Lower lobe of right lung (tissue), 2 donors: ENCODE results near the gene CDHR4. TPM values are rescaled to one million over a fixed set of nuclear protein-coding genes. Genes with fewer than 3 reads are reported as not detected.
A peak's percentile ranks its signal among the peaks of the same experiment; 100 is the strongest.

Experiments
- ATAC-seq, 2 donors: fragments of 200-7000 bp; cut with Tn5 transposase; one replicate each; pipeline ENCODE4 v1.9.1; 2020 to 2022; ENCODE audit warnings: mild to moderate bottlenecking in 2 of 2, moderate library complexity in 2 of 2
- DNase-seq: peaks from one replicate; pipeline ENCODE4 v3.0.0-alpha.2; 2020
- H3K27ac ChIP-seq: fragments of 200-600 bp; one replicate; pipeline ENCODE4 v1.8.0; 2022
- H3K27me3 ChIP-seq: fragments of 200-600 bp; one replicate; pipeline ENCODE4 v1.8.0; 2022; ENCODE audit warnings: low read depth
- H3K36me3 ChIP-seq: fragments of 200-600 bp; one replicate; pipeline ENCODE4 v1.8.0; 2022; ENCODE audit warnings: mild to moderate bottlenecking
- H3K4me1 ChIP-seq: fragments of 200-600 bp; one replicate; pipeline ENCODE4 v1.8.0; 2022
- H3K4me3 ChIP-seq: fragments of 200-600 bp; one replicate; pipeline ENCODE4 v1.8.0; 2022; ENCODE audit warnings: mild to moderate bottlenecking
- H3K9me3 ChIP-seq: fragments of 200-600 bp; one replicate; pipeline ENCODE4 v1.8.0; 2022
- intact Hi-C: fragments of 100-400 bp; cut with DNase I; formaldehyde crosslinking; loops from one replicate; pipeline ENCODE4 v1.11.0; 2022
- total RNA-seq: library from RNA; stranded (reverse); fragmentation: NEBNext Ultra II Directional; extraction: Animal tissue kit (Norgen Biotek cat#: 25700); gene quantifications from one replicate; pipeline ENCODE4 v1.2.1, GENCODE V29; 2021
- TF ChIP-seq, protein P1 (sequence below): fragments of 200-600 bp; IDR thresholded peaks from one replicate; pipeline ENCODE4 v1.8.0; 2022; ENCODE audit warnings: antibody characterized with exemption, mild to moderate bottlenecking
- donor health status: DM: no; HTN: yes; CAD: no; lungs with severe emphysema.

The CDHR4 gene
- total RNA-seq, 1 donor from 2014 or later: 9.6 TPM

GRCh38 chr3:49805367-49805782 lies 5.7 kb upstream of the CDHR4 start:
- Histone ChIP-seq H3K27me3 (no peaks in the 10 kb centered on the region), H3K36me3 (peaks cover 18% of the 10 kb centered on the region), H3K9me3 (no peaks in the 10 kb centered on the region), H3K4me3 (peak overlapping the region; percentile 96), H3K4me1 (peaks cover 55% of the 10 kb centered on the region), H3K27ac (peak overlapping the region; percentile 92)
- DNase-seq (peak; percentile 79), ATAC-seq (peak; percentile 36 to 39)
- intact Hi-C loops: no loop called here
- TF ChIP-seq, protein P1, sequence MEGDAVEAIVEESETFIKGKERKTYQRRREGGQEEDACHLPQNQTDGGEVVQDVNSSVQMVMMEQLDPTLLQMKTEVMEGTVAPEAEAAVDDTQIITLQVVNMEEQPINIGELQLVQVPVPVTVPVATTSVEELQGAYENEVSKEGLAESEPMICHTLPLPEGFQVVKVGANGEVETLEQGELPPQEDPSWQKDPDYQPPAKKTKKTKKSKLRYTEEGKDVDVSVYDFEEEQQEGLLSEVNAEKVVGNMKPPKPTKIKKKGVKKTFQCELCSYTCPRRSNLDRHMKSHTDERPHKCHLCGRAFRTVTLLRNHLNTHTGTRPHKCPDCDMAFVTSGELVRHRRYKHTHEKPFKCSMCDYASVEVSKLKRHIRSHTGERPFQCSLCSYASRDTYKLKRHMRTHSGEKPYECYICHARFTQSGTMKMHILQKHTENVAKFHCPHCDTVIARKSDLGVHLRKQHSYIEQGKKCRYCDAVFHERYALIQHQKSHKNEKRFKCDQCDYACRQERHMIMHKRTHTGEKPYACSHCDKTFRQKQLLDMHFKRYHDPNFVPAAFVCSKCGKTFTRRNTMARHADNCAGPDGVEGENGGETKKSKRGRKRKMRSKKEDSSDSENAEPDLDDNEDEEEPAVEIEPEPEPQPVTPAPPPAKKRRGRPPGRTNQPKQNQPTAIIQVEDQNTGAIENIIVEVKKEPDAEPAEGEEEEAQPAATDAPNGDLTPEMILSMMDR: no peak

DNA sequence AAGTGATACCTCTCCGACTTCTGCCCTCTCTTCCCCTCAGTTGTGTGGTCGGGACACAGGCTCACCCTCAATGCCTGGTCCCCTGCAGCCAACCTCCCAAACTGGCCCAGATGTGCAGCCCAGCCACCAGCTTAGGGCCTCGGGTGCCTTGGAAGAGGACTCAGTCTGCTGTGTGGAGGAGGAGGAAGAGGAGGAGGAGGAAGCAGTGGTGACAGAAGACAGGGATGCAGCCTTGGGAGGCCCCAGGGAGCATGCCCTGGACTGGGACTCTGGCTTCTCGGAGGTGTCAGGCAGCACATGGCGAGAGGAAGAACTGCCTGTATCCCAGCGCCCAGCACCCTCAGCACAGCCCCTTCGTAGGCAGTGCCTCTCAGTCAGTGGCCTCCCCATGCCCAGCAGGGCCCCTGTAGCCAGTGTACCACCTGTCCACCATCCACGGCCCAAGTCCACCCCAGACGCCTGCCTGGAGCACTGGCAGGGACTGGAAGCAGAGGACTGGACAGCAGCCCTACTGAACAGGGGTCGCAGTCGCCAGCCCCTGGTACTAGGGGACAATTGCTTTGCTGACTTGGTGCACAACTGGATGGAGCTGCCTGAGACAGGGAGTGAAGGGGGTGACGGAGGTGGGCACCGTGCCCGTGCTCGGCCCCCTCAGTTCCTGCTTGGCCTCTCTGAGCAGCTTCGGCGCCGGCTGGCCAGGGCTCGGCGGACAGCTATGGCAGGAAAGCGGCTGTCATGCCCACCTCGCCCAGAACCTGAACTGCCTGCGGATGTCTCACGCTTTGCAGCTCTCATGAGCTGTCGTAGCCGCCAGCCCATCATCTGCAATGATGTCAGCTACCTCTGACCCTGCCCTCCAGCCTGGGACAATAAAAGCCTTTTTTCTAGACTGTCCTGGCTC lies 4.7 kb upstream of the CDHR4 start:
- H3K9me3 ChIP-seq: no peaks in the 10 kb centered on the region
- TF ChIP-seq, protein P1: no peak
- DNase-seq (peak; percentile 59), ATAC-seq (no peak)
- H3K36me3 ChIP-seq: peaks cover 9% of the 10 kb centered on the region
- intact Hi-C loops: no loop called here
- peak overlapping the region; percentile 96 for H3K4me3 ChIP-seq
- H3K27me3 ChIP-seq: no peaks in the 10 kb centered on the region
- H3K4me1 ChIP-seq: peaks cover 55% of the 10 kb centered on the region
- peak overlapping the region; percentile 92 for H3K27ac ChIP-seq

GRCh38 chr3:49803465-49804140 lies 3.9 kb upstream of the CDHR4 start:
- Histone ChIP-seq H3K4me1 (peaks cover 51% of the 10 kb centered on the region), H3K27ac (peak overlapping the region; percentile 92)
- ATAC-seq: peak in 1 of 2 donors; percentile 12

GRCh38 chr3:49802719-49803464 lies 3.2 kb upstream of the CDHR4 start, which contains the start of gene INKA1:
INKA1 (plus strand) TSS chr3:49803261; CDS start chr3:49803393, 132 bp downstream.
- H3K4me1 ChIP-seq: peaks cover 45% of the 10 kb centered on the region
- H3K9me3 ChIP-seq: no peaks in the 10 kb centered on the region
- TF ChIP-seq, protein P1: peak; percentile 92
- no peaks in the 10 kb centered on the region for H3K36me3 ChIP-seq
- peak within 1 kb of the TSS; percentile 92 for H3K27ac ChIP-seq
- intact Hi-C loops: no loop called here
- DNase-seq (peak; percentile 95), ATAC-seq (peak; percentile 93 to 94)
- peak within 1 kb of the TSS; percentile 96 for H3K4me3 ChIP-seq
- no peaks in the 10 kb centered on the region for H3K27me3 ChIP-seq

More at GRCh38 chr3:49803465-49804140, 3.9 kb upstream of the CDHR4 start:
- intact Hi-C loops: no loop called here
- Histone ChIP-seq H3K4me3 (peak overlapping the region; percentile 96), H3K9me3 (no peaks in the 10 kb centered on the region), H3K36me3 (peaks cover under 1% of the 10 kb centered on the region), H3K27me3 (no peaks in the 10 kb centered on the region)
- TF ChIP-seq, protein P1: no peak
- DNase-seq: peak; percentile 58

DNA sequence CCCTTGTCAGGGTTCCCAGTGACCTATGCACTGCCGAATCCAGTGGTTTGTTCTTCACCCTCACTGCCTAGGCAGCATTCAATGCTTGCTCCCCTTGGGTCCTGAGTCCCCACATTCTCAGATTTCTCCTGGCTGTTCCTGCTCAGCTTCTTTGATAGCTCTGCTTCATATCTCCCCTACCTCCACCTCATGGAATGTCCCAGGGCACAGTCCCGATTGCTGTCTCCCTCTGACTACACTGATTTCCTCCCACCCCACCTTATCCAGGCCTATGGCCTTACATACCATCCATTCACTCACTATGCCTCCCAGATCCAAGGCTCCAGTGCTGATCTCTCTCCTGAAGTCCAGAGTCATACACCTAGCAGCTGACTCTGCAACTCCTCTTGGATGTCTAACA lies 1.5 kb upstream of the CDHR4 start:
- peaks cover 28% of the 10 kb centered on the region for H3K4me1 ChIP-seq
- no peak overlapping the region for H3K27ac ChIP-seq
- H3K27me3 ChIP-seq: no peaks in the 10 kb centered on the region
- no peaks in the 10 kb centered on the region for H3K36me3 ChIP-seq
- no peaks in the 10 kb centered on the region for H3K9me3 ChIP-seq
- intact Hi-C loops: no loop called here
- ATAC-seq: no peak
- H3K4me3 ChIP-seq: no peak overlapping the region
- TF ChIP-seq, protein P1: no peak
- DNase-seq: no peak
